ENCODE results near the gene RBM25.
A peak's percentile ranks its signal among the peaks of the same experiment; 100 is the strongest.

RBM25 gene

GRCh38 chr14:73105050-73105449 is 46.7 kb downstream of the RBM25 start:
- no peak overlapping the region for H3K9ac ChIP-seq (ENCODE audit: low read depth, low read length)
- H3K36me3 ChIP-seq (ENCODE audit: control insufficient read depth, insufficient read depth, low read length) = peaks cover 100% of the 10 kb centered on the region
- H3K27me3 ChIP-seq (ENCODE audit: control insufficient read depth, insufficient read depth, low read length) = no peaks in the 10 kb centered on the region
- H3K9me3 ChIP-seq (ENCODE audit: control insufficient read depth, insufficient read depth, low read length) = no peaks in the 10 kb centered on the region
- no peak overlapping the region for H3K27ac ChIP-seq (ENCODE audit: low read depth, low read length)
- H3K4me3 ChIP-seq (ENCODE audit: low read depth, low read length) = no peak overlapping the region
- no peaks in the 10 kb centered on the region for H3K4me1 ChIP-seq (ENCODE audit: control insufficient read depth, insufficient read depth, low read length)

- Histone ChIP-seq H3K4me1 (ENCODE audit: control insufficient read depth, insufficient read depth, low read length) (no peaks in the 10 kb centered on the region), H3K36me3 (ENCODE audit: control insufficient read depth, insufficient read depth, low read length) (peaks cover 100% of the 10 kb centered on the region), H3K9me3 (ENCODE audit: control insufficient read depth, insufficient read depth, low read length) (no peaks in the 10 kb centered on the region), H3K27ac (ENCODE audit: low read depth, low read length) (no peak overlapping the region), H3K9ac (ENCODE audit: low read depth, low read length) (no peak overlapping the region), H3K27me3 (ENCODE audit: control insufficient read depth, insufficient read depth, low read length) (no peaks in the 10 kb centered on the region), H3K4me3 (ENCODE audit: low read depth, low read length) (no peak overlapping the region)
Measured at GRCh38 chr14:73105727-73106126, 47.4 kb downstream of the RBM25 start.

DNA sequence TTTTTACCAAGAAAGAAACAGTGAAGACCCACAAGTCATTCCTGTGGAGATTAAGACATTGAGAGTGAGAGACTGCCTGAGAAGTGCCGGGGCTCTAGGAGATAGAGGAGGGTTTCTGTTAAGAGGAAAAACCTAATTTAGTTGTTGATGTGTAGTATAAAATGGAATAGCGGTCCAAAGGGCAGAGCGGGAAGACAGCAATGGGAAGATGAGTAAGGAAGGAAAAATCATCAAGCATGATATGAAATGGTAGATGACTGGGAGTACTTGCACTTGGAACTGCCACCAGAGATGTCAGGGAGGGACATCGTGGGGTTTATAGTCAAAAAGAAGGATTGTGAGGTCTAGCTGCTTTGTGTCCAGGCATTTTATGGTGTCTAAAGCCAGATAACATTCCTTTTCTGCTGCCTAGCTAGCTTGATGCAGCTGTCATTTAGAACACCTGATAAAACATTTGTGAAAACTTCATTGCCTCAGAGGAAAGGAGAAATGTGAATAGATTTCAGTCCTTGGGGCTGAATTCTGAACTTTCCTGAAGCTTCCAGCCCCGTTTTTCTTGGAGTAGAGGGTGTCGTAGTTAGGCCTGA is 57.8 kb downstream of the RBM25 start:
- Histone ChIP-seq H3K27ac (ENCODE audit: low read depth, low read length) (no peak overlapping the region), H3K27me3 (ENCODE audit: control insufficient read depth, insufficient read depth, low read length) (no peaks in the 10 kb centered on the region), H3K9me3 (ENCODE audit: control insufficient read depth, insufficient read depth, low read length) (no peaks in the 10 kb centered on the region), H3K36me3 (ENCODE audit: control insufficient read depth, insufficient read depth, low read length) (peaks cover 97% of the 10 kb centered on the region), H3K4me3 (ENCODE audit: low read depth, low read length) (no peak overlapping the region), H3K9ac (ENCODE audit: low read depth, low read length) (no peak overlapping the region), H3K4me1 (ENCODE audit: control insufficient read depth, insufficient read depth, low read length) (no peaks in the 10 kb centered on the region)

DNA sequence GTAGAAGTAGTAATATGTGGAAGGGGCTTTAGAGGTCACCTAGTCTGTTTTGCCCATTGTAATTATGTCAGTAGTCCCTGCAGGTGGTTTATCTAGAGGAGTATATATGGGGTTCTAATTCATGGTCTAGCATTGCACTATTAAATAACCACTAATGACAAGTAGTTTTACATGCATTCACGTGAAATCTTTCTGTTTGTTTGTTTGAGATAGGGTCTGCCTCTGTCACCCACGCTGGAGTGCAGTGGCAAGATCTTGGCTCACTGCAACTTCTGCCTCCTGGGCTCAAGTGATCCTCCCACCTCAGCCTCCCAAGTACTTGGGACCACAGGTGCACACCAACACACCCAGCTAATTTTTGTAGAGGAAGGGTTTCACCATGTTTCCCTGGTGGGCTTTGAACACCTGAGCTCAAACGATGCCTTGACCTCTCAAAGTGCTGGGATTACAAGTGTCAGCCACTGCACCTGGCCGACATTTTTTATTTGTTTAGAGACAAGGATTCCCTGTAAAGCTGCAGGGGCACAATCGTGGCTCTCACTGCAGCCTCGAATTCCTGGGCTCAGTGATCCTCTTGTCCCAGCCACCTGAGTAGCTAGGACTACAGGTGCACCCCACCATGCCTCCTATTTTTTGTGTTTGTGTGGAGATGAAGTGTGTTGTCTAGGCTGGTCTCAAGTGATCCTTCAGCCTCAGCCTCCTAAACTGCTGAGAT is 66.0 kb downstream of the RBM25 start:
- no peak overlapping the region for H3K9ac ChIP-seq (ENCODE audit: low read depth, low read length)
- no peak overlapping the region for H3K4me3 ChIP-seq (ENCODE audit: low read depth, low read length)
- H3K27me3 ChIP-seq (ENCODE audit: control insufficient read depth, insufficient read depth, low read length) = no peaks in the 10 kb centered on the region
- H3K36me3 ChIP-seq (ENCODE audit: control insufficient read depth, insufficient read depth, low read length) = peaks cover 47% of the 10 kb centered on the region
- H3K27ac ChIP-seq (ENCODE audit: low read depth, low read length) = peak overlapping the region; percentile 89
- H3K4me1 ChIP-seq (ENCODE audit: control insufficient read depth, insufficient read depth, low read length) = peaks cover 35% of the 10 kb centered on the region
- no peaks in the 10 kb centered on the region for H3K9me3 ChIP-seq (ENCODE audit: control insufficient read depth, insufficient read depth, low read length)

DNA sequence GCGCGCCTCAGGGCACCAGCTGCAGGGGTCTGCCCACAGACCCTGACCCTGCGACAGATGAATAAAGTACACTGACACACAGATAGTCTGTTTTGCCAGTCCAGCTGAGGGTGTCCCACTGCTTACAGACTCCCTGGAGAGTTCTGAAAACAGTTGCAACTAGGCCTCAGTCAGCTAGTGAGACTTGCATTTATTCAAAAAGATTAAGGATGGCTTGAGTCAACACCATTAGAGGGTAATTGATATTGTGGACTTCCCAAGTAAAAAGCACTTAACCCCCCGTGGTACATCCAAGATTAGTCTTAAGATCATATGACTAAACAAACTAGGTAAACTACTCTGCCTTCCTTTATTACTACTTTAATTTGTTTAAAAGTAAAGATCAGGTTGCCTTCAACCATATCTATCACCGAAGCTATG is 66.8 kb downstream of the RBM25 start:
- H3K9me3 ChIP-seq (ENCODE audit: control insufficient read depth, insufficient read depth, low read length) = no peaks in the 10 kb centered on the region
- H3K9ac ChIP-seq (ENCODE audit: low read depth, low read length) = no peak overlapping the region
- H3K27ac ChIP-seq (ENCODE audit: low read depth, low read length) = peak overlapping the region; percentile 89

GRCh38 chr14:73125746-73126145 is 67.4 kb downstream of the RBM25 start:
- Histone ChIP-seq H3K36me3 (ENCODE audit: control insufficient read depth, insufficient read depth, low read length) (peaks cover 33% of the 10 kb centered on the region), H3K4me3 (ENCODE audit: low read depth, low read length) (peak overlapping the region; percentile 18), H3K9ac (ENCODE audit: low read depth, low read length) (no peak overlapping the region), H3K9me3 (ENCODE audit: control insufficient read depth, insufficient read depth, low read length) (no peaks in the 10 kb centered on the region), H3K27me3 (ENCODE audit: control insufficient read depth, insufficient read depth, low read length) (no peaks in the 10 kb centered on the region), H3K4me1 (ENCODE audit: control insufficient read depth, insufficient read depth, low read length) (peaks cover 35% of the 10 kb centered on the region), H3K27ac (ENCODE audit: low read depth, low read length) (peak overlapping the region; percentile 89)

More for the DNA sequence above, 66.8 kb downstream of the RBM25 start:
- Histone ChIP-seq H3K4me3 (ENCODE audit: low read depth, low read length) (peak overlapping the region; percentile 18), H3K36me3 (ENCODE audit: control insufficient read depth, insufficient read depth, low read length) (peaks cover 38% of the 10 kb centered on the region), H3K4me1 (ENCODE audit: control insufficient read depth, insufficient read depth, low read length) (peaks cover 35% of the 10 kb centered on the region), H3K27me3 (ENCODE audit: control insufficient read depth, insufficient read depth, low read length) (no peaks in the 10 kb centered on the region)

DNA sequence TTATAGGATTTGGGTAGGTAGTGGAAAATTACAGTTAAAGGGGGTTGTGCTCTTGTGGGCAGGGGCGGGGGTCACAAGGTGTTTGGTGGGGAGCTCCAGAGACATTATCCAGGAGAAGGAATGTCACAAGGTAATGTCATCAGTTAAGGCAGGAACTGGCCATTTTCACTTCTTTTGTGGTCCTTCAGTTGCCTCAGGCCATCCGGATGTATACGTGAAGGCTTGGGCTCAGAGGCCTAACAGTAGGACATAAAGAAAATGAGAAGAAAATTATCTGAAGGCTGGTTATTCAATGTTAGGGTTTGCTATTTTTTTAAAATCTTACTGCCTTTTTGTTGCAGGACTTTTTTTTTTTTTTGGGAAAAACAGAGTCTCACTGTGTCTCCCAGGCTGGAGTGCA is 75.5 kb downstream of the RBM25 start:
- Histone ChIP-seq H3K9ac (ENCODE audit: low read depth, low read length) (no peak overlapping the region), H3K4me1 (ENCODE audit: control insufficient read depth, insufficient read depth, low read length) (peaks cover 6% of the 10 kb centered on the region), H3K27ac (ENCODE audit: low read depth, low read length) (no peak overlapping the region), H3K36me3 (ENCODE audit: control insufficient read depth, insufficient read depth, low read length) (no peaks in the 10 kb centered on the region), H3K9me3 (ENCODE audit: control insufficient read depth, insufficient read depth, low read length) (no peaks in the 10 kb centered on the region; the same call in 1 of the 2 replicates), H3K27me3 (ENCODE audit: control insufficient read depth, insufficient read depth, low read length) (no peaks in the 10 kb centered on the region), H3K4me3 (ENCODE audit: low read depth, low read length) (no peak overlapping the region)

DNA sequence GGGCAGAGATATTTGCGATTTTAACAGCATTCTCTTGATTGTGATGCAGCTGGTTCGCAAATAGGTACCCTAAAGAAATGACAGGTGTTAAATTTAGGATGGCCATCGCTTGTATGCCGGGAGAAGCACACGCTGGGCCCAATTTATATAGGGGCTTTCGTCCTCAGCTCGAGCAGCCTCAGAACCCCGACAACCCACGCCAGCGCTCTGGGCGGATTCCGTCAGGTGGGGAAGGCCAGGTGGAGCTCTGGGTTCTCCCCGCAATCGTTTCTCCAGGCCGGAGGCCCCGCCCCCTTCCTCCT is 77.7 kb downstream of the RBM25 start:
- Histone ChIP-seq H3K9ac (ENCODE audit: low read depth, low read length) (no peak overlapping the region), H3K27me3 (ENCODE audit: control insufficient read depth, insufficient read depth, low read length) (no peaks in the 10 kb centered on the region), H3K27ac (ENCODE audit: low read depth, low read length) (peak overlapping the region; percentile 97), H3K9me3 (ENCODE audit: control insufficient read depth, insufficient read depth, low read length) (no peaks in the 10 kb centered on the region; the same call in 1 of the 2 replicates), H3K4me3 (ENCODE audit: low read depth, low read length) (peak overlapping the region; percentile 92), H3K4me1 (ENCODE audit: control insufficient read depth, insufficient read depth, low read length) (peaks cover 6% of the 10 kb centered on the region), H3K36me3 (ENCODE audit: control insufficient read depth, insufficient read depth, low read length) (no peaks in the 10 kb centered on the region)

- Histone ChIP-seq H3K9me3 (ENCODE audit: control insufficient read depth, insufficient read depth, low read length) (no peaks in the 10 kb centered on the region; the same call in 1 of the 2 replicates), H3K27ac (ENCODE audit: low read depth, low read length) (peak within 1 kb of the TSS; percentile 97), H3K4me1 (ENCODE audit: control insufficient read depth, insufficient read depth, low read length) (peaks cover 6% of the 10 kb centered on the region), H3K36me3 (ENCODE audit: control insufficient read depth, insufficient read depth, low read length) (no peaks in the 10 kb centered on the region), H3K4me3 (ENCODE audit: low read depth, low read length) (peak within 1 kb of the TSS; percentile 92), H3K9ac (ENCODE audit: low read depth, low read length) (peak within 1 kb of the TSS; percentile 90), H3K27me3 (ENCODE audit: control insufficient read depth, insufficient read depth, low read length) (no peaks in the 10 kb centered on the region)
Measured at GRCh38 chr14:73136387-73137225, 78.3 kb downstream of the RBM25 start, which contains the start of gene PSEN1. PSEN1 (plus strand) TSS chr14:73136507; CDS start chr14:73148020, 11,513 bp downstream.

- no peak overlapping the region for H3K9ac ChIP-seq (ENCODE audit: low read depth, low read length)
Measured at GRCh38 chr14:73140811-73141323, 82.5 kb downstream of the RBM25 start.

More at GRCh38 chr14:73140811-73141323, 82.5 kb downstream of the RBM25 start:
- no peaks in the 10 kb centered on the region for H3K27me3 ChIP-seq (ENCODE audit: control insufficient read depth, insufficient read depth, low read length)
- no peaks in the 10 kb centered on the region for H3K36me3 ChIP-seq (ENCODE audit: control insufficient read depth, insufficient read depth, low read length)
- no peak overlapping the region for H3K4me3 ChIP-seq (ENCODE audit: low read depth, low read length)
- no peaks in the 10 kb centered on the region for H3K9me3 ChIP-seq (ENCODE audit: control insufficient read depth, insufficient read depth, low read length)
- peaks cover 18% of the 10 kb centered on the region for H3K4me1 ChIP-seq (ENCODE audit: control insufficient read depth, insufficient read depth, low read length)
- H3K27ac ChIP-seq (ENCODE audit: low read depth, low read length) = no peak overlapping the region

Data from HUES48 (cell line).